SW480 (cell line): ENCODE results near the gene RTL1.

Experiments used
- DNase-seq: peaks from one replicate; pipeline ENCODE4 v3.0.0-alpha.2; 2016; ENCODE audit warnings: low spot score

Gene RTL1

DNA sequence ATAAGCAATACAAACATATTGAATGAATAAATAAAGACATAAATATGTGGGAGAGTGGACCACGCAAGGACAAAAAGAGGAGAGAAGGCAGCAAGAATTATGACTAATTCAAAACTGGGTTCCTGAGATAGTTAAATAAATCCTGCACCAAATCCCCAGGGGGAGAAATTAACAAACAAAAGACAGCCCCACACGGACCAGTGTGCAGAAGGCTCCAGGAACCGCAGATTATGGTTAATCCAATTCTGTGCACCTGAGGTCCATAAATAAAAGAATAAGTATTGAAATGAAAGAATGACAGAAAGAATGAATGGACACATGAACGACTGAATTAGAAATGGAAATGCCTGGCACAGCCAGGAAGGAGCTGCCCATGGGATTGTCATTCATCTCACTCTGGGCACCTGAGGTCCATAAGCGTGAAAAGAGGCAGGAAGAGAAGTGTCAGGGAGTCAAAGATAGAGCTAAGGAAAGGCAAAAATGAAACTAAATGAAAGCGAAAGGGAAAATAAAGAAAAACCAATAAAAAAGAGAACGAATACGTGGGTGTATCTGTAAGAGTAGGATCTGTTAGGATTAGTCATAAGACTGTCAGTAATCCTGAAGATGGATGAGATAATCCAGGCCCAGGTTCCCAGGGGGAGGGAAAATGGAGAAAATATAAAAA, 54.3 kb downstream of the RTL1 start:
- DNase-seq, result no peak

GRCh38 chr14:100846309-100846859, 57.1 kb downstream of the RTL1 start:
- DNase-seq, result no peak

DNA sequence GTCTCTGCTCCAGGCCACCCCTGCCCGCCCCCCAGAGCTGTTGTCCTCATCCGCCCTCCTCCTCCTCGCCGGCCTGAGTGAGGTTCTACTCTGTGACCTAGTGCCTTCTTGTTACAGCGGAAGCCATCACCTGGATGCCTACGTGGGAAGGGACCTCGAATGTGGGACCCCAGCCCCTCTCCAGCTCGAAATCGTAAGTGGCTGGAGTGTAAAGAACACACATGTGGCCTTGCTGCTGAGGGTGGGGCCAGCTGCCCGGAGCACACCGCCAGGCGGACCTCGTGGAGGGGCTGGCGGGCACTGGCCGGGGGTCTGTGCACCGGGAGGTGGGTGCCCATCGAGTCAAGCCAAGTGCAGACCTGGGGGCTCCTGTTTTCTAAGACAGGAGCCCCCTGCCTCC, 58.2 kb downstream of the RTL1 start:
- no peak for DNase-seq

DNA sequence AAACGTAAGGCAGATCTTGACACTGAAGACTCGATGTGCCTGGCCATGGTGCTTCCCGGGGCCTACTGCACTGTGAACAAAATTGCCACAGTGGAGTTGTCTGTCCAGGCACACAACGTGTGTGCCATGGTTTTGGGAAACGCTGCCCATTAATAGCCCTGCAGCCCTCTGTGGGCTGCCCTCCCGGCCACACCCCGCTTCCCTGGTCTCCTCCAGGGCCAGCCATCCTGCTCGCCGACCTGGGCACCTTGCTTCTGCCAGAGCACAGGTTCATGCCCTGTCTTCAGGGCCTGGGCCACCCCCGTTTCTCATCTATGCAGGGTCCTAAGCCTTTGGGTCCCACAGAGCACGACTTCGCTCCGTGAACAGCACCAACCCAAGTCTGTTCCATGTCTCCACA, 58.7 kb downstream of the RTL1 start:
- no peak for DNase-seq

DNA sequence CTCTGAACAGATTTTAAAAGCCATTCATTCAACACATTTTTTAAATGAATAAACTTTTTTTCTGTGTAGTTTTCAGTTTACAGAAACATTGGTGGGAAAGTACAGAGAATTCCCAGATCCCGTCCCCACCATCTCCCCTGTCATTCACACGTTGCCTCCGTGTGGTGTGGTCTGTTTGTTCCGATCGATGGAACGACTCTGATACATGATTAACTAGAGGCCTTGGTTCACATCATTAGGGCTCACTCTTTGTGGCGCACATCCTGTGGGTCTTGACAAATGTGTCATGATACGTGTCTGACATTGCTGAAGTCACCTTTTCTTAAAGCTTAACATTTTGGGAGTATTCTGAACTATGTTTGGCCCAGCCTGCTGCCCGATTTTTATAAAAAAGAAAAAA, 59.1 kb downstream of the RTL1 start:
- no peak for DNase-seq

DNA sequence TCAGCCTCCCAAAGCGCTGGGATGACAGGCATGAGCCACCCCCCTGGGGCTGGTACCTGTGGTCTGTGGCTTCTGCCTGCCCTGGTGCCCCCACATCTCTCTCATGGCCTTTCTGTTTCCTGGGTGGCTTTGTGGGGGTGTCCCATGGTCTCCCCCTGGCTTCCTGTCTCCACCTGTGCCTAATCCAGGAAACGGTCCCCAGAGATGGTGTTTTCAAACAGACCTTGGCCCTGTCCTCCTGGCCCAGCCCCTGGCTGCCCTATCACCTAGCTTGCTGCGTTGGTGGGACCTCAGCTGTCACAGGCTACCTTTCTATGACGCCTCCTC, 59.5 kb downstream of the RTL1 start:
- no peak for DNase-seq

DNA sequence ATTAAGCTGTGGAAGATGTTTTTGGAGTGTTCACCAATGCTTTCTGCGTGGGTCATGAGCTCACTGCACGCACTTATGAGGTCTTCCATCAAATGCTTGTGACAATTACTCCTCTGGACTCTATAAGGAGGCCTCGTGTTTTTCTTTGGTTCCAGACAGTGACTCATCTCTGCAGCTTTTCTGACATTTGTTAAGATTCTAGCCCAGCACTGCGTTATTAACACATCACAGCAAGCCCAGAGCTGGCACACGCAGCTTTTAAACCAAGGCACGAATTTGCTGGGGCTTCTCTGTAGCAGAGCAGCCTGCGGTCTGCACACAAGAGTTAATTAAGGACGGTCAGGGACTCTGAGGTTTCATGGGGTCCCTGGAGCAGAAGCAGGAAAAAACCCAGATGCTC, 60.7 kb downstream of the RTL1 start:
- DNase-seq, result no peak

GRCh38 chr14:100841761-100842403, 61.6 kb downstream of the RTL1 start:
- DNase-seq, result no peak

DNA sequence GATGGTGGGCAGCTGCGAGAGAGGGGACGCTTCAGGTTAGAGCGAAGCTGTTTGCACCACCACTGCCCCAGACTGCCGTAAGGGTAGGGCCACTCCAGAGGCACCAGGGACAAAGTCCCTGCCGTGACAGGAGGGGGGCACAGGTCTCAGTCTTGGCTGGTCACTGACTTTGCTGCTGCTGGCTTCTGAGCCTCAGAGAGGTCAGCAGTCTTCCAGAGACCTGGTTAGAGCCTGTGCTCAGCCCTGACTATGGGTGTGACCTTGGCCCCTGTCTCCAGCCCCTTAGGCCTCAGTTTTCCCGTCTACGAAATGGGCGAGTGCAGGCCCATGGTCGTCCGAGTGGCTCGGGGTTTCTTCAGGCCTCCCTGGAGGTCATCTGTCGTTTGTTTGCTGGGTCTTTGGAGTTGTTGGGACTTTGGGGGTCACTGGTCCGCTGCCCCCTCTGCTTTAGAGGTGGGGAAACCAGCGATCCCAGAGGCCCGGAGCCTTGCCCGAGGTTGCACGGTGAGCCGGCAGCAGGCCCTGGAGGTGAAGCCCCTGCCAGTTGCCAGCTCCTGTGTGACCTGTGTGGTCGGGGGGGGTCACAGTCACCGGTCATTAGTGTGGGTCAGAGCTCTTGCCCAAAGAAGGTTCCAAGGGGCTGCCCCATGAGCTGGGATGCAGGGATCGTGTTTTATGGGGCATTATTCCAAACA, 62.3 kb downstream of the RTL1 start:
- no peak for DNase-seq

- DNase-seq, result no peak
These were observed 63.0 kb downstream of the RTL1 start for GRCh38 chr14:100840286-100841065.

GRCh38 chr14:100839681-100840111, 63.8 kb downstream of the RTL1 start:
- no peak for DNase-seq

- DNase-seq, result no peak
These were observed 64.3 kb downstream of the RTL1 start for GRCh38 chr14:100839315-100839585.

- no peak for DNase-seq
These were observed 64.8 kb downstream of the RTL1 start for GRCh38 chr14:100838493-100839314.

DNA sequence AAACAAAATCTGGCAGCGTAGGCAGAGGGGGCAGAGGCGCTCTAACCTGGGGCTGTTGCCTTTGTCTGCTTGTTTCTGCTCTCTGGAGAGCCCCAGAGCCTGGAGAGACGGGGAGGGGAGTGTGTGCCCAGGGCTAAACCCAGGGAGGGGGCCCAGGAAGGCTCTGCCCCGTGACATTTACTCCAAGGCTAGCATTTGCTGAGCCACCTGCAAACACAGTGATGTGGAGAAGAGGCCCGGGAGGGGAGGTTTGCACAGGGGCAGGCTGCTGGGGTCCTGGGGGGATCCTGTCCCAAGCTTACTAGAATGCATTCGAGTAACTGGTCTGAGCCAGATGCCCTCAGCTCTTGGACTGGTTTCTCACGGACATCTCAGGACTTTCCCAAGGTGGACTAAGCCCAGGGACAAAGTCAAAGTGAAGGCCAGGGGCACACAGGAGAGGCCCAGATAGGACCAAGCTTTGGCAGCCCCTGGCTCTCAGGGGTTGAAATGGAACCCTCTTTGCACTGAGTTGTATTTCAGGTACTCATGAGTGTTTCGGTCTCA, 65.6 kb downstream of the RTL1 start:
- DNase-seq, result no peak

DNA sequence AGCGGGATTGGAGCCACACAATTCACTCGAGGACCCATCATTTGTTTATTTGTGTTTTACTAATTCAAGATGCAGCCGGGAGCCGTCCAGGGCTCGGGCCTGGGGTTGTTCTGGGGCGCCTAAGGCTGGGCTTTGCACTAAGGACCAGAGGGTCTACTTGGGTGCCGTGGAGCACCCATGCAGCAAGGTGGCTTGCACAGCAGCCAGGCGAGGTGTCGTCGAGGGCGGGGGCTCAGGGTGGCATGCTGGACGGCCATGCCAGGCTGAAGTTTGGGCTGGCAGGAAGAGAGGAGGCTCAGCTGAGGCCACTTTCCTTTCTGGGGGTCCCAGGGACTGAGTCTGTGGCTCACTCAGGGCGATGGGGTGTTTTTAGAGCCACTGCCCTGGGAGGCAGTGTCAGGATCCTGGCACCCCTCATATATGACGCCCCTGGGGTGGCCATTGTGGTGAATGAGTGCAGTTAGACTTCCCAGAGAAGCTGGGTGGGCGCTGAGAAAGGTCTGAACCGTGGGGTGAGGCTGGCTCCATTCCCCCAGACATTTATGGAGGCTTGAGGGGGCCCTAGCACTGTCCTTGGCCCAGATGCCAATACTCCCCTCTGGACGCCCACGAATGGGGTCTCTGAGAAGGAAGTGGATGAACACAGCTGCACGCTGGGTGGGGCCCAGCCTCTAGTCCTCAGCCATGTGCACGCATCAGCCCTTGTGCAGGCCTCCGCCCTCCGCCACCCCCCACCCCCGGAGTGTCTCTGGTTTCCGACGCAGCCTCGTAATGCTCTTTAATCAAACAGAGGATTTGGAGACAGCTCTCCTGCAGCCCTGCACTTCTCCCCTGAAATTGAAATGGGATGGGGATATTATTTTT, 66.3 kb downstream of the RTL1 start:
- no peak for DNase-seq

DNA sequence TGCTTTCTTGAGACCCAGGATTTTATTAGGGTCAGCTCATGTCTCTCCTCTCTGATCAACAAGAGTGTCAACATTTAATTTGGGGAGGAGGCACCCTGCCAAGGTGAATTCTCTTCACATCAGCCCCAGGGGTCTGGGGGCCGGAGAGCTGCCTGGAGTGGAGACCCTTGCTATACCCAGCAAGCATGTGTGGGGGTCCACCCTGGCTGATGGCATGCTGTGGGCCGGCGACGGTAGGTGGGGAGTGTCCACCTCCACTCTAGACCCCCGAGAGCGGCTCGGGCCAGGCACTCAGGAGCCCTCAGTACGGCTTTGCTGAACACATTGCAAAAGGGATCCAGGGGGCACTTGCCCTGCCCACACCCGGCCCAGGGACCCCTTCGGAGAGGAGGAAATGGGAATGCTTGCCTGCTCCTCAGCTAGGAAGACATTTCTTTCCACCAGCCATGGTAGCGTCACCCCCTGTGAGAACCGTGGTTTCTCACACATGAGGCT, 67.2 kb downstream of the RTL1 start:
- no peak for DNase-seq

GRCh38 chr14:100835548-100836310, 67.8 kb downstream of the RTL1 start:
- peak; percentile 74 for DNase-seq

GRCh38 chr14:100834794-100835547, 68.6 kb downstream of the RTL1 start:
- no peak for DNase-seq
